HG03039 (cell line): ENCODE measurements around the gene HYAL2.

Experiments used
- ATAC-seq: cut with Tn5 transposase; IDR thresholded peaks from one replicate; pipeline ENCODE4 v1.9.1; 2021; ENCODE audit warnings: mild to moderate bottlenecking, moderate library complexity; ENCODE audit not compliant: unreplicated experiment

The HYAL2 gene

DNA sequence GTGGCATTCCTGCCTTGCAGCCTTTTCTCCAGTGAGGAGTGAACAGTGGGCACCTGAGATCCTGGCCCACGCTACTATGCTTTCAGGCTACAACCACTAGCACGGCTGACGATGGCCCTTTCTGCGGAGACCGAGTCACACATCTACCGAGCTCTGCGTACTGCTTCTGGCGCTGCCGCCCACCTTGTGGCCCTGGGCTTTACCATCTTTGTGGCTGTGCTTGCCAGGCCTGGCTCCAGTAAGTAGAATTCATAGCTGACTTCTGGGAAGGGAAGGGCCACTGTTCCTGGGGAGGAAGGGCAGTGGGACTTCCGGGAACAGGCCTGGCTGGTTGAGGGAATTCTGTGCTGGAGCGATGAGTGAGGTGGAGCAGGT, 28.8 kb upstream of the HYAL2 start:
- no peak for ATAC-seq

DNA sequence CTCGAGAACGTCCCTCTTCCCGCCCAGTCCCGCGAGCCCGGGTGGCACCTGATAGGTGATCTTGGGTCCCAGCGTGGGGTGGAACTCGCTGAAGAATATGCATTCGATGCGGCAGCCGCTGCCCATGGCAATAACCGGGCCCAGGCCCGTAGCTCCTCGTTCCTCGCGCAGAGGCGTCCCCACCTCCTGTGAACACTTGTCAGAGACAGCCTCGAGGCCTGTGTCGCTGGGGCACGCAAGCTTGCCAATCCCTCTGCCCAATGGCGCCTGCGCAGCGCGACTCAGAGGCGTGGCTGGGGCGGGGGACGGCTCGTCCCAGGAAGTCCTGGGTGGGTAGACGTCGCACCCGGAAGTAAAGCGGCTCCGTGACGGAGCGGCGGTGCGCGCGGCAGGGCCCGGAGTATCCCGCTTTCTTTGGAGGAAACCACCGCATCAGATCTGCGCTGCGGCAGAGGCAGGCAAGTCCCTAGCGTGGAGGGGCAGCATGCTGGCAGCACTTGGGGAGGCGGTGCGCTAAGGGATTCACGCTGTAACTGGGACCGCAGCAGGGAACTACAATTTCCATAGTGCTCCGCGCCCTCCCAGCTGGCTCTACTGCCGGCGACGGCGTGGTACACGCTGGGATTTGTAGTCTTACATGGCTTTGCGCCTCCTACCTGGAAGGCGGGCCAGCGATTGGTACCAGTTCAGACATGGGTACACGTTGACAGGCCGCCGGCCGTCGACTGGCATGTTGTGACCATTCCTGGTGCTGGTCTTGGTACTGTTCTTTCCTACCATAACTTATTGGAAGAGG, 28.2 kb upstream of the HYAL2 start, which contains the start of the genes CYB561D2 and NPRL2:
Gene CYB561D2, plus strand, starts transcription at position 336 of the 796 bp plus-strand sequence. CDS start 572 bp downstream, outside the sequence.
Gene NPRL2, minus strand, starts transcription at position 249 of the 796 bp plus-strand sequence. Its CDS starts 123 bp downstream, at position 126.
- ATAC-seq, result peak; percentile 76

DNA sequence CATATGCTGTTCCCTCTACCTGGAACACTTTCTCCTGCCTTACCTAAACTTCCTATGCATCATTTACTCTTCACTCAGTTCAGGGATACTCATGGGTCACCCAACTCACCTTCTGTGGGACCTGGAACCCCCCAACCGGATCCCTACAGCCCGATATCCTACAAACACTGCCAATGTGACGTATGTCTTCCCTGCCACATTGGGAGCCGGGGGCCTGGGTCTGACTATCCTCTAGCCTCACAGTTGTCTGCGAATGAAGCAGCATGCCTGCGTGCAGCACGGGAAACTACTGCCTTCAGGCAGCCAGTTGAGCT, 27.6 kb upstream of the HYAL2 start:
- ATAC-seq, result no peak

DNA sequence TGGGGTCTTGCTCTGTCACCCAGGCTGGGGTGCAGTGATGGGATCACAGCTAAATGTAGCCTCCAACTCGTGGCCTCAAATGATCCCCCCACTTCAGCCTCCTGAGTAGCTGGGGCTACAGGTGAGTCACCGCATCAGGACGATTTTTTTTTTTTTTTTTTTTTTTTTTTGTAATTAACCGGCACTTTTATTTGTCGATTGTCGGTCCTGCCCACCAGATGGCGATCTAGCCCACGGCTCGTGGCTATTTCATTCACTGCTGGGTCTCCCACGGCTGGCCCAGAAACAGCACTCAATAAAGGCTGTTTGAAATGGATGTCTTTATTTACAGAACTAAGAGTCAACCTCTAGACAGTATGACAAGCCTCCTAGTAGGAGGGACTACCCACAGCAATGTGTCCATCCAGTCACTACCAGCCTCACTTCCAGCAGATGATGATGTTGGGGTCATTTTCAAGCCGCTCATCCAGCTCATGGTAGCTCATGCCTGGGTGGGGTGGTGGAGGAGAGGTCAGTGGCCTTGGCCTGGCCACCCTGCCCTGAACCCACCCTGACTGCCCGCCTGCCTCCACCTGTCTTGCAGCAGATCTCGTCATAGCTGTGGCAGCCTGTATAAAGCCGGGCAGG, 24.8 kb upstream of the HYAL2 start:
- no peak for ATAC-seq

DNA sequence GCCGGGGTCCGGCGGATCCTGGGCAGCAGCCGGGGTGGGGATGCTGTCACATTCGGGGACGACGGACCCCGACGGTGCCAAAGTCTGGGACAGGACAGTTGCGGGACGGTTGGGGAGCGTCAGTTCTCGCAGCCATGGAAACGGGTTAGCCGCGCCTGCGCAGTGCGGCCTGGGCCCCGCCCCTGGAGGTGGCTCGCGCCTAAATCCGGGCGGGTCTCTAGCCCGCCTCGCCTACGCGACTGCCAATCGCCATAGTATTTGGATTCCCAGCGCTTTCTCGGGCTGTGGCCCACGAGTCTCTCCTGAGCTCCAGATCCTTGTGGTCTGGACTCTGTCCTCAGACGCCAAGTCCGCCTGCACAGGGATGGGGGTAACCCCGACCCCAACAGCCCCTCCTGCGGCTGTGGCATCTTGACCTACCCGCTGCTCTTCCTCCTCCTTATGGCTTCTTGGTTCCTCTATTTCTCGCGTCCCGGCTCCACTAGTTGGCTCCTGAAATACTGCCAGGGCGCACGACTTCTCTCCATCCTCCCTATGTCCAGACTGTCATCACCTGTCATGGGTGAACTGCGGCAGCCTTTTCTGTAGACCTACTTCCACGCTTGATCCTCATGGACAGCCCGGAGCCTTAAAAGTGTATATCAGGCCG, 23.2 kb upstream of the HYAL2 start, which contains the start of gene ZMYND10:
Gene ZMYND10, minus strand, starts transcription at position 147 of the 649 bp plus-strand sequence. CDS start 153 bp downstream, outside the sequence.
- no peak for ATAC-seq

DNA sequence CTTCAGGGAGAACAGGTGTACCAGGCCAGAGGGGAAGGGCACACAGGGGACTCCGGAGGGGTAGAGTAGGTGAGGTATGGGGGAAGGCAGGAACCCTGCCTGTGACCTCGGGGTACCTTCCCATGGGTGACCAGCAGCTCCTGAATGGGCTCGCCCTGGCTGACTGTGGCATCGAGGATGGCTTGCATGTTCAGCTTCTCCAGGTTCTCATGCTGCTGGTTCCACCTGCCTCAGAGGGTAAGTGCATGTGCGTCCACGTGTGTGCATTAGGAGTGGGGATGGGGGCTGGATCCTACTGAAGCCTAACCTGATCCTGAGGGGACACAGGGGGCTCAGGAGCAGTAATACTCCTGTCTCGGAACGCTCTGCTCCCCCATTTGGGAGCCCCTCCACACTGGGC, 22.5 kb upstream of the HYAL2 start:
- no peak for ATAC-seq

DNA sequence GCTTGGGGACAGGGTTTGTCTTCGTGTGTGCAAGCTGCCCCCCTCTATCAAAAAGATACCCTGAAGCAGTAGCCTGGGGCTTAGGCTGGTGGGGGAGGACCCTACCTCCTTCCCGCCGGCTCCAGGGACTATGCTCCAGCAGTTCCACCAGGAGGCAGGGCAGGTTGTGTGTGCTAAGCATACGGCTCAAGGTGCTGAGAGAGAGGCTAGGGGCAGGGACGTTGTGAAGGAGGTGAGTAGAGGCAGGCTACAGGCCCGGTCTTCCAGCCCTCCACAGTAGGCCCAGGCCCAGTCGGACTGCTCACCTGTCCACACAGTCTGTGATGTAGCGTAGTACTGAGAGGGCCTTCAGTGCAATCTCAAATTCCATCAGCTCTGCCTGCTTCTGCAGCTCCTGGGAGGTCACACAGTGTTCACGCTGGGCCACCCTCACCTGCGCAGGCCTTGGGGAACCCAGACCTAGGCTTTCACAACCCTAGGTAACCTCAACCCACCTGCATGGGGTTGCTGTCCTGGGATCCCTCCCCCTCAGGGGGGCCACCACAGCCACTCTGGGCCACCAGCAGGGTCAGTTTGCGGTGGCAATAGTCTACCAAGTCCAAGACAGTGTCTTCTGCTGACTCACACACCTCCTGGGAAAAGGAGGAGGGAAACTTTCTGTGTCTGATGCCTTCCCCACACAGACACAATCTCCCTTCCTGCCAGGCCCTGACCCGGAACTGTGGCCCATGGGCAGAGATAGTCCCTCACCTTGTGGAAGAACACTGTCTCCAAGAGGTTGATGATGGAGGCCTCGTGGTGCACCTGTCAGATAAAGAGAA, 20.5 kb upstream of the HYAL2 start:
- no peak for ATAC-seq

DNA sequence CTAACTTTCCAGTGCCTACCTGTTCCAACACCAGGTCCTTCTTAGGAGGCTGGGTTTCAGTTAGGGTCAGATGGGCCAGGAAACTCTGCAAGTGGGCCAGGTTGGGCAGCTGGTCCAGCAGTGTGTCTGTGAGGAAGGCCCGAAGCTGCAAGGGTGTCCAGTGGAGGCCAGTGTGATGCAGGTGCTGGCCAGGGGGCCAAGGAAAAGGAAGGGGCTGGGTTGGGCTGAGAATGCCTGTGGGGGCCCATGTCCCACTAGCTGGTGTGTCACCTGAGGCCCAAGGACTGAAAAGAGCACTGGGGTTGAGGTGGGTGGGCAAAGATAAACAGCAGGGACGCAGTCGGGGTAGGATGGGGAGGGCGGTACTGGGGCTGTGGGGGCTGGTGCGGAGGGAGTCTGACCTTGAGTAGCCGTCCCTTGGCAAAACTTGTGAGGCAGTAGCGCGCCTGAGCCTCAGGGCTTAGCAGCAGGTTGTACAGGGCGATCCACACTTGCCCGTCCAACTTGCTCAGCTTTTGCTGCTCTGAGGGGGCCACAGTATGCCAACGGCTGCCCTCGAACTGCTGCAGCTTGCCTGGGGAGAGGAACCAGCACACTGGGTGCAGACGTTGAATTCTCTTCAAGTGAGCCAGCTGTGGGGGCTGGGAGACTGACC, 19.6 kb upstream of the HYAL2 start:
- ATAC-seq, result no peak

DNA sequence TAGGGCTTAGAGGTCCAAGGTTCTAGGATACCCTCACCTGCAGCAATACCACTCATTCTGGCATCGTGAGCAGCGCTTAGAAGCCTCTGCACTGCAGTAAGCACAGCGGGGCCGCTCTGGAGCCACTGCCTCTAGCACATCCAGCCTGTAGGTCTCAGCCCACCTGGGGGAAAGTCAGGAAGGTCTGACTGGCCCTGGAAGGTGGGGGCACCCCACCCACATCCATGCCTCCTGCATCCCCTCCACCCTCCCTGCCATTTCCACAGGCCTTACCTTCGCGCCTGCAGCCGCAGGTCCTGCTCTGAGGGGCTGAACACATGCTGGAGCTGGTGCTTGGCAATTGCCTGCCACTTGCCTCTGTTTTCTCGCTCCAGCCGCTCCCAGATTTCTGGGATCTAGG, 19.0 kb upstream of the HYAL2 start:
- ATAC-seq, result no peak

DNA sequence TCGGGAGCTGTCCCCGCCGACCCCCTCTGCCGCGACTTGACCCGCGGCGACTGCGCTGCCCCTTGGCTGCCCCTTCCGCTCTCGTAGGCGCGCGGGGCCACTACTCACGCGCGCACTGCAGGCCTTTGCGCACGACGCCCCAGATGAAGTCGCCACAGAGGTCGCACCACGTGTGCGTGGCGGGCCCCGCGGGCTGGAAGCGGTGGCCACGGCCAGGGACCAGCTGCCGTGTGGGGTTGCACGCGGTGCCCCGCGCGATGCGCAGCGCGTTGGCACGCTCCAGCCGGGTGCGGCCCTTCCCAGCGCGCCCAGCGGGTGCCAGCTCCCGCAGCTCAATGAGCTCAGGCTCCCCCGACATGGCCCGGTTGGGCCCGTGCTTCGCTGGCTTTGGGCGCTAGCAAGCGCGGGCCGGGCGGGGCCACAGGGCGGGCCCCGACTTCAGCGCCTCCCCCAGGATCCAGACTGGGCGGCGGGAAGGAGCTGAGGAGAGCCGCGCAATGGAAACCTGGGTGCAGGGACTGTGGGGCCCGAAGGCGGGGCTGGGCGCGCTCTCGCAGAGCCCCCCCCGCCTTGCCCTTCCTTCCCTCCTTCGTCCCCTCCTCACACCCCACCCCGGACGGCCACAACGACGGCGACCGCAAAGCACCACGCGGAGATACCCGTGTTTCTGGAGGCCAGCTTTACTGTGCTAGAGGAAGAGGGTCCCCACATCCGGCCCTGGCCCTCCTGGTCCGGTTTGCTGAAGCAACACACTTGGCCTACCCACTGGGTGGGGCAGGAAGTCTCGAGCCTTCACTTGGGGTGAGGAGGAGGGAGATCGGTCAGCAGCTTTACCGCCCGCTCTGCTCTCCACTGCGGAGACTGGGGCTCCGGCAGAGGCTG, 18.1 kb upstream of the HYAL2 start, which contains the start of gene RASSF1:
Gene RASSF1, minus strand, starts transcription at position 389 of the 882 bp plus-strand sequence. Its CDS starts 31 bp downstream, at position 358.
- ATAC-seq, result no peak

DNA sequence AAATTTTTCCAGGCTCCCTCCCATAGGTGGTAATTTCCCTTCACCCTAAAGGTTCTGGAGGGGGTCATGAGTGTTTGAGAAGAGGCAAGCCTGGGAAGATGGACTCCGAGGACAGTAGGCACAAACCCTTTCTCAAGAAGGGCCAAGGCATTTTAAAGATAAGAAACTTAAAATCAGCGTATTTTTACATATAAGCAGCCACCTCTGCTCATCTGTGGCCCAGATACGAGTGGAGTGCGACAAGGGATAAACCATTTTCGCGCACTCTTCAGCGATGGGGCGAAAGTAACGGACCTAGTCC, 17.6 kb upstream of the HYAL2 start:
- ATAC-seq, result no peak

DNA sequence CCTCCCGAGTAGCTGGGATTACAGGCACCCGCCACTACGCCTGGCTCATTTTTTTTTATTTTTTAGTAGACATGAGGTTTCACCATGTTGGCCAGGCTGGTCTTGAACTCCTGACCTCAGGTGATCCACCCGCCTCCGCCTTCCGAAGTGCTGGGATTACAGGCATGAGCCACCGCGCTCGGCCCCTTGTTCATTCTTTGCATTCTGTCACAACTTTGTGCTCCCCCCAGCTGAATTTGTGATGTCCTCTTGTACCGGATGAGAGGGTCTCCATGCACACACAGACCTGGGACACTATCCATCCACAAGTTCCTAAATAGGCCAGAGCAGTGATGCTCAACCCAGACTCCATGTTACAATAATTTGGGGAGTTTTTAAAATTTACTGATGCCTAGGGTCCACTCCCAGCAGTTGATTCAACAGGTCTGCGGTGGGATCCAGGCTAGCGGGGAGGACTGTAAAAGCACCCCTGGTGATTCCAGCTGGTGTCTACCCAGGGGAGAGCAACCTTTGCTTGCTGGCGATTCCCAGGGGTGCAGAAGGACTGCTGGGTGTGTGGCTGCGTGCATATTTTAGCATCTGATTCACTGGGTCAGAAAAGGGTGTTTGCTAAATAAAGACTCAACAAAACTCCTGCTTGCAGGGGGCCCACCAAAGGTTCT, 17.1 kb upstream of the HYAL2 start:
- no peak for ATAC-seq

DNA sequence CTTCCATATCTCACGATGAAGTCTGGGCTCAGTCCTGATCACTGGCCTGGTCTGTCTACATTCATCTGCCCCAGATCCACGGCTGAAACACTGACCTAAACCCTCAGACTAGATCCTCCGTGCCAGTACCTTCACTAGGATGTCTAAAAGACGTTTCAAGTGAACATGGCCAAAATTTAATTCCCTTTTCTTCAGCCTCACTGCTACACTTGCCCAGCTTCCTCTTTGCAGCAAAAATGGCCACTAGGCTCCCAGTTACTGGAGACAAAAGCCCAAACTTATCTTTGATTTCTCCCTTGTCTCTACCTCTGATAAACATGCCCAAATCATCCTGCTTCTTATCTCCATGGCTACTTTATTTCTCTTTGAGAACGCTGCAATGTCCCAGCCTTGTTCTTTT, 16.4 kb upstream of the HYAL2 start:
- no peak for ATAC-seq

DNA sequence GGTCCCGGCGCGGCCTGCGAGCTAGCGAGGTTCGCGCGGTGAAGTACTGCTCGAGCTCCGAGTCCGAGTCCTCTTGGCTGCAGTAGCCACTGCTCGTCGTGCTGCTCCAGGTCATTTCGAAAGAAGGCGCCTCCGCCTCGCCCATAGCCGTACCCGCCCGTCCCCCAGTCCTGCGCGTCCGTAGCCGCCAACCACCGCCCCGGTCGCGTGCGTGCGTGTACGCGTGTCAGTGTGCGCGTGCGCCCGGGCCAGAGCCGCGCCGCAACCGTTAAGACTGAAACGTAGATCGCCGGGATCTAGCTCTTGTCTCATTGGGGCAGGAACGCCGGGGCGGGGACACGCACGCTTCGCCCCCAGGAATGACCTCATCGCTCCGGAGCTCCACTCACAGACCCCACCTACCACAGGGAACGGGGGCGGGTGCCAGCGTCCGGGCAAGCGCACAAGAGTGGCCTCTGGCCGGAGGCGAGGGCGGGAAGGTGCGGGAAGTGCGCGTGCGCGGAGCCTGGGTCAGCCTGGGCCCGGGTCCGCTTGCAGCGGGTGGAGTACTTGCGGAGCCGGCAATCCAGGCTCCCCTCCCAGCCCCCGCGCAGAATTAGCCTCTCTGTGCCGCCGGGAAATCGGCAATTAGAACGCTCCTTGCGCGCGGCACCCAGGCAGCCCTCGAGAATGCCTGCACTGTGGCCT, 14.8 kb upstream of the HYAL2 start:
- ATAC-seq, result peak; percentile 70

DNA sequence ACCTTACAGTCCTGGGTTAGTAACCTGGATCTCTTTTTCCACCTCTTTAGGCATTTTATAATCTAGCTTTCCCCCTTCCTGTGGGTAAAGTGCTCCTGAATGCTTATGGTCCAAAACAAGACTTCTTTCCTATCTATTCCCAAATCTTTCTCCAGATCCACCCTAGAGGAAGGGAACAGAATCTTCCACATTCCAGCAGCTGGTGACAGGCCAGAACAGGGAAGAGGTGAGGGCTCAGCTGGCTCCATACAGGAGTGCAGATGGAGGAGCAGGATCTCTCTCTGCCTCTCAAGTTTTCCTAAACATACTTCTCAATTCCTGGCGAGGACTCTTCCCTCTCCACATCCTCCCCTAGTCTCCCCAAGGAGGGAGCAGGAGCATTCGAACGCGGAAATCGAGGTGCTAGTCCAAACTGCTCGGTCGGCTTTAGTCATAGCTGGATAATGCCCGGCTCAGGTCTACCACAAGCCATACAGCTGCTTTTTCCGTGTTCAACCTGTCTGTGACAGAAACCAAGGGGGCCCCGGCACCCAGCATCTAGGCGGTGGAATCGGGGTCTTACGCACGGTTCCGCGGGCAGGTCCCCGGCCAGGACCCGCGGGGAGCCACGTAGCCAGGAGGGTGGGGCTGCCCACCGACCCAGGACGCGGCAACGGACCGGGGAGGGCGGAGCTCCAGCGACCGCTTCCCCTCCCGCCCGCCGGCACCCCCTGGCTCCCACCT, 14.1 kb upstream of the HYAL2 start:
- peak; percentile 34 for ATAC-seq

DNA sequence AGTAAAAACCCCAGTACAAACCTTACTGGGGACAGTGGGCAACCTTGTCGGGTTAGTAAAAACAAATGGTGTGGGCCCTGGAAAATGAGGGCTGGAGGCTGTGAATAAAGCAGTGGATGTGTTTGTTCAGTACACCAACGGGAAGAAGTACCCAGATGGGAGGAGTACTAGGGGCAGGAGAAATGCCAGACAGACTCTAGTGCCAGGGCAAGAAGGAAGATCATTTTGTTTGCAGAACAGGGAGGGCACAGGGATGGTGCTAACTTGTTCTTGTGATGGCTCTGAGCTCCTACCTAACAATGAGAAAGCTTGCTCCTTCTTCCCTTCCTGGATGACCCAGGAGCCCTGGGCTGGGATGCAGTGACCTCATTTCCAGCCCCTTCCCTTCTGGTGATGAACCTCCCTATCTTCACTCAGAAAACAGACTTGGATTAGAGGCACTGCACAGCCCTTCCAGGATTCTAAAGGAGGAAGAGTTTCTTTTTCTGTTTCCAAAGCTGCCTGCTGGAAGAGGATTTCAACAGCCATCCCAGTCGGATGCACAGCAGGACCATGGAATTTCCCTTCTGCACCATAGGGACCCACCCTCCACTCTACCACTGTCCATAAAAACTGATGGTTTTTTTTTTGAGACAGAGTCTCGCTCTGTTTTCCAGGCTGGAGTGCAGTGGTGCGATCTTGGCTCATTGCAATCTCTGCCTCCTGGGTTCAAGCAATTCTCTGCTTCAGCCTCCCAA, 12.0 kb upstream of the HYAL2 start:
- no peak for ATAC-seq

DNA sequence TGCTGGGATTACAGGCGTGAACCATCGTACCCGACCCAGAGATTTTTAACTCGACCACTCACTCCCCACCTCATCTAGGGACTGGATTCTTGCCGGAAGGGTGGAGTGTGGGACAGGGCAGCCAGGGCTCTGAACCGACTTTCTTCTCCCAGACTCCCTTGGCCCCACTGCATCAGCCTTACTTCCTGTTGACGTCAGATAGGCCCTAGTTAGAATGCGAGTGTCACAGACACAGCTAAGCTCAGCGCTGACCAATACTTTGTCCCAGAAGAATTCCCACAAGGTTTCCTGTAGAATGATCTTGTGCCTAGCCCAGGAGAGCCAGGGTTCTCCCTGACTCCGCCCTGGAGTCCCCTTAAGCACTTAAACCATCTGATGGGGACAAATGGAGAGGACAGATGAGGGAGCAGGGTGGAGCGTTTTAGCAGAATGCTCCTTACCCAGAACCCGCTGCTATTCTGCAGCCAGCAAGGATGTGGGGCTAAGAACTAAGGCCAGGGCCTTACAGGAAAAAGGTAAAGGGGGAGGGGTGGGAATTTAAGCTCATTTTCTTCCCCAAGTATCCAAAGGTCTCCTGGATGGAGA, 11.3 kb upstream of the HYAL2 start:
- no peak for ATAC-seq
